ENCODE results near the gene PROS1. TPM values are rescaled to one million over a fixed set of nuclear protein-coding genes. Genes with fewer than 3 reads are reported as not detected.

The PROS1 gene
- total RNA-seq, 1 experiment from 2014 or later: 1.3 TPM

- Histone ChIP-seq H3K23me2 (ENCODE audit: insufficient read length, low read depth, low read length, poor library complexity, severe bottlenecking) (no peaks in the 10 kb centered on the region), H3K79me2 (ENCODE audit: insufficient read depth, low read length) (peaks cover 3% of the 10 kb centered on the region; the same call in 1 of the 2 replicates), H4K5ac (ENCODE audit: insufficient read length, low read depth, low read length) (no peak overlapping the region), H3K4me2 (ENCODE audit: insufficient read depth, insufficient read length, low read length) (no peak overlapping the region), H3K4me1 (ENCODE audit: insufficient read depth, low read length) (no peaks in the 10 kb centered on the region), H2BK120ac (ENCODE audit: low read depth, low read length, poor library complexity, severe bottlenecking) (no peak overlapping the region), H3K14ac (ENCODE audit: insufficient read depth, low read length) (no peak overlapping the region), H3K9ac (ENCODE audit: extremely low read depth, insufficient read length, low read length) (no peak overlapping the region), H3K9me3 (ENCODE audit: control insufficient read depth, low read depth, low read length) (no peaks in the 10 kb centered on the region), H4K20me1 (ENCODE audit: control insufficient read depth, insufficient read depth, insufficient read length) (no peaks in the 10 kb centered on the region), H3K79me1 (ENCODE audit: insufficient read depth, low read depth, low read length, poor library complexity, severe bottlenecking) (peaks cover 2% of the 10 kb centered on the region), H2BK12ac (ENCODE audit: insufficient read length, low read depth, low read length) (no peak overlapping the region), H2BK5ac (ENCODE audit: insufficient read length, low read length) (no peak overlapping the region), H4K91ac (ENCODE audit: insufficient read length, low read depth, low read length) (no peak overlapping the region), H3K56ac (ENCODE audit: insufficient read length, low read depth, low read length) (no peak overlapping the region), H3K23ac (ENCODE audit: insufficient read length, low read depth, low read length) (no peak overlapping the region), H2AFZ (ENCODE audit: low read length) (no peak overlapping the region), H2BK20ac (ENCODE audit: low read depth, low read length, poor library complexity, severe bottlenecking) (no peak overlapping the region), H3T11ph (ENCODE audit: low read length) (no peak overlapping the region), H2BK15ac (ENCODE audit: low read depth, low read length) (no peak overlapping the region), H4K8ac (replicated peaks; ENCODE audit: insufficient read length, low read depth, low read length) (no peak overlapping the region), H3K27me3 (ENCODE audit: insufficient read depth, low read length) (no peaks in the 10 kb centered on the region), H3K18ac (ENCODE audit: insufficient read length, low read depth, low read length) (no peak overlapping the region), H2AK5ac (ENCODE audit: insufficient read length, low read length) (no peak overlapping the region), H3K27ac (ENCODE audit: insufficient read length, low read depth, low read length) (no peak overlapping the region), H3K4ac (ENCODE audit: low read depth, low read length) (no peak overlapping the region)
- Mint-ChIP-seq H3K27ac (no peak overlapping the region), H3K4me3 (no peak overlapping the region), H3K4me1 (peaks cover 3 to 5% of the 10 kb centered on the region in 2 experiments; a peak in 3 of 4 replicates), H3K36me3 (ENCODE audit: insufficient read depth in 1 of 3, low read depth in 3 of 3) (peaks cover 0 to 8% (median 4%) of the 10 kb centered on the region in 3 experiments; a peak in 5 of 7 replicates), H3K9me3 (no peaks in the 10 kb centered on the region), H3K27me3 (ENCODE audit: low read depth) (no peaks in the 10 kb centered on the region)
- WGBS (ENCODE audit: extremely low coverage, insufficient read length, low lambda C conversion rate): no CpG with 5 or more reads among the region's 3 CpGs
- TF ChIP-seq CTCF (conservative IDR thresholded peaks at IDR 0.05): no peak
- no peak for DNase-seq
These were observed 20.4 kb upstream of the PROS1 start for GRCh38 chr3:93994056-93994455.

Data from H9 (cell line).